ENCODE measurements around the gene SRA1.

Gene SRA1

GRCh38 chr5:140571105-140571504 is 13.8 kb upstream of the SRA1 start:
- no peak for FAIRE-seq
- DNase-seq (ENCODE audit: insufficient read length, low spot score) = no peak

GRCh38 chr5:140570488-140570887 is 13.2 kb upstream of the SRA1 start:
- DNase-seq (ENCODE audit: insufficient read length, low spot score) = no peak
- no peak for FAIRE-seq

- FAIRE-seq (no peak), DNase-seq (ENCODE audit: insufficient read length, low spot score) (no peak)
Measured at GRCh38 chr5:140570058-140570457, 12.8 kb upstream of the SRA1 start.

GRCh38 chr5:140569197-140569596 is 11.9 kb upstream of the SRA1 start:
- FAIRE-seq (peak; percentile 95), DNase-seq (ENCODE audit: insufficient read length, low spot score) (peak; percentile 36)

- DNase-seq (ENCODE audit: insufficient read length, low spot score) = no peak
Measured at GRCh38 chr5:140568443-140569063, 11.3 kb upstream of the SRA1 start.

GRCh38 chr5:140567871-140568270 is 10.6 kb upstream of the SRA1 start:
- FAIRE-seq (no peak), DNase-seq (ENCODE audit: insufficient read length, low spot score) (no peak)

More at GRCh38 chr5:140568443-140569063, 11.3 kb upstream of the SRA1 start:
- no peak for FAIRE-seq

GRCh38 chr5:140567136-140567818 is 10.0 kb upstream of the SRA1 start:
- FAIRE-seq = no peak
- no peak for DNase-seq (ENCODE audit: insufficient read length, low spot score)

- FAIRE-seq (no peak), DNase-seq (ENCODE audit: insufficient read length, low spot score) (no peak)
Measured at GRCh38 chr5:140566665-140567064, 9.4 kb upstream of the SRA1 start.

- no peak for DNase-seq (ENCODE audit: insufficient read length, low spot score)
- no peak for FAIRE-seq
Measured at GRCh38 chr5:140565780-140566095, 8.5 kb upstream of the SRA1 start.

GRCh38 chr5:140565024-140565779 is 7.9 kb upstream of the SRA1 start:
- FAIRE-seq (no peak), DNase-seq (ENCODE audit: insufficient read length, low spot score) (no peak)

GRCh38 chr5:140564196-140565023 is 7.1 kb upstream of the SRA1 start, which contains the start of the genes APBB3 and SLC35A4:
TSS of gene APBB3 (minus strand) at chr5:140564598. CDS start at chr5:140564245, 353 bp downstream.
TSS of gene SLC35A4 (plus strand) at chr5:140564828. CDS start at chr5:140567170, 2,342 bp downstream.
- FAIRE-seq = peak; percentile 98
- DNase-seq (ENCODE audit: insufficient read length, low spot score) = peak; percentile 81

GRCh38 chr5:140563596-140563995 is 6.3 kb upstream of the SRA1 start:
- FAIRE-seq = no peak

GRCh38 chr5:140561753-140562523 is 4.7 kb upstream of the SRA1 start:
- DNase-seq (ENCODE audit: insufficient read length, low spot score) (no peak), FAIRE-seq (no peak)

More at GRCh38 chr5:140563596-140563995, 6.3 kb upstream of the SRA1 start:
- no peak for DNase-seq (ENCODE audit: insufficient read length, low spot score)

- FAIRE-seq = no peak
- DNase-seq (ENCODE audit: insufficient read length, low spot score) = no peak
Measured at GRCh38 chr5:140560227-140560626, 3.0 kb upstream of the SRA1 start.

GRCh38 chr5:140558542-140558941 is 1.3 kb upstream of the SRA1 start:
- FAIRE-seq (no peak), DNase-seq (ENCODE audit: insufficient read length, low spot score) (no peak)

GRCh38 chr5:140557965-140558364 is 692 bp upstream of the SRA1 start:
- peak; percentile 48 for FAIRE-seq
- no peak for DNase-seq (ENCODE audit: insufficient read length, low spot score)

- no peak for DNase-seq (ENCODE audit: insufficient read length, low spot score)
- peak; percentile 64 for FAIRE-seq
Measured at GRCh38 chr5:140556438-140556837, 835 bp downstream of the SRA1 start.

GRCh38 chr5:140555747-140556312 is 1.4 kb downstream of the SRA1 start:
- DNase-seq (ENCODE audit: insufficient read length, low spot score) (no peak), FAIRE-seq (peak; percentile 65)

- FAIRE-seq = no peak
- DNase-seq (ENCODE audit: insufficient read length, low spot score) = no peak
Measured at GRCh38 chr5:140554454-140554853, 2.8 kb downstream of the SRA1 start.

- FAIRE-seq = no peak
- DNase-seq (ENCODE audit: insufficient read length, low spot score) = no peak
Measured at GRCh38 chr5:140553657-140554056, 3.6 kb downstream of the SRA1 start.

Data from GM19239 (cell line).